ENCODE results near the gene SUPT3H. TPM values are rescaled to one million over a fixed set of nuclear protein-coding genes. Genes with fewer than 3 reads are reported as not detected.
"Not testable (repeated sequence)": the region's sequence is repeated elsewhere in the genome, so short reads cannot be mapped to it uniquely, and the experiment has no call there.

SUPT3H gene
- total and polyA plus RNA-seq, 2 experiments from 2014 or later, result 12.4 to 19.4 TPM

DNA sequence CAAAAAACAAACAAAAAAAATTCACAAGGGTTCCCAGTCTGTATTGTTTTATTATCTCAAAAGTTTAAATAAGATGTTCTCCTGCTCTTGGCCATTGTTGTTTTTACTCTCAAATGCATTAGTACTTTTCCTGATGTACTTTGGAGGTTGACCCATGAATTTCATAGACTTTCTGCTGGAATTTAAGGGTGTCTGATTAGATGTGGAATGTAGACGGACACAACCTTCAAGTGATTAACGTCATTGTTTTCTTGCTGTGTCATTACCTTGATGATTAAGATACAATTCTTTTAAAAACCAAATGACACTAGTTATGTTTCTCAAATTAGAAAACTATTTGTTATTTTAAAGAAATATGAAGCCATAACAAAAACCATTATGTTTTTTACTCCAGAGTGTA, 471.0 kb downstream of the SUPT3H start:
- Histone ChIP-seq H3K9me3 (ENCODE audit: low read depth) (no peaks in the 10 kb centered on the region), H3K4me3 (no peak overlapping the region), H3K4me1 (ENCODE audit: low read depth) (no peaks in the 10 kb centered on the region), H3K27ac (no peak overlapping the region), H3K36me3 (no peaks in the 10 kb centered on the region), H3K27me3 (no peaks in the 10 kb centered on the region)
- TF ChIP-seq, protein P1, sequence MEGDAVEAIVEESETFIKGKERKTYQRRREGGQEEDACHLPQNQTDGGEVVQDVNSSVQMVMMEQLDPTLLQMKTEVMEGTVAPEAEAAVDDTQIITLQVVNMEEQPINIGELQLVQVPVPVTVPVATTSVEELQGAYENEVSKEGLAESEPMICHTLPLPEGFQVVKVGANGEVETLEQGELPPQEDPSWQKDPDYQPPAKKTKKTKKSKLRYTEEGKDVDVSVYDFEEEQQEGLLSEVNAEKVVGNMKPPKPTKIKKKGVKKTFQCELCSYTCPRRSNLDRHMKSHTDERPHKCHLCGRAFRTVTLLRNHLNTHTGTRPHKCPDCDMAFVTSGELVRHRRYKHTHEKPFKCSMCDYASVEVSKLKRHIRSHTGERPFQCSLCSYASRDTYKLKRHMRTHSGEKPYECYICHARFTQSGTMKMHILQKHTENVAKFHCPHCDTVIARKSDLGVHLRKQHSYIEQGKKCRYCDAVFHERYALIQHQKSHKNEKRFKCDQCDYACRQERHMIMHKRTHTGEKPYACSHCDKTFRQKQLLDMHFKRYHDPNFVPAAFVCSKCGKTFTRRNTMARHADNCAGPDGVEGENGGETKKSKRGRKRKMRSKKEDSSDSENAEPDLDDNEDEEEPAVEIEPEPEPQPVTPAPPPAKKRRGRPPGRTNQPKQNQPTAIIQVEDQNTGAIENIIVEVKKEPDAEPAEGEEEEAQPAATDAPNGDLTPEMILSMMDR (IDR thresholded peaks at IDR 0.05; ENCODE audit: low read depth, low read length), result no peak
- DNase-seq (ENCODE audit: low read depth in 1 of 2, low spot score in 1 of 2), result no peak

- not testable (repeated sequence) for H3K4me3 ChIP-seq
Measured at GRCh38 chr6:44900358-44900757, 477.4 kb downstream of the SUPT3H start.

GRCh38 chr6:44898296-44898930, 479.3 kb downstream of the SUPT3H start:
- H3K9me3 ChIP-seq (ENCODE audit: low read depth), result no peaks in the 10 kb centered on the region
- TF ChIP-seq, protein P1 (IDR thresholded peaks at IDR 0.05; ENCODE audit: low read depth, low read length), result no peak
- no peak overlapping the region for H3K27ac ChIP-seq
- H3K36me3 ChIP-seq, result no peaks in the 10 kb centered on the region
- peak in 1 of 2 donors; percentile 95 for DNase-seq (ENCODE audit: low read depth in 1 of 2, low spot score in 1 of 2)
- no peak overlapping the region for H3K4me3 ChIP-seq
- no peaks in the 10 kb centered on the region for H3K4me1 ChIP-seq (ENCODE audit: low read depth)
- no peaks in the 10 kb centered on the region for H3K27me3 ChIP-seq

More at GRCh38 chr6:44900358-44900757, 477.4 kb downstream of the SUPT3H start:
- not testable (repeated sequence) for DNase-seq (ENCODE audit: low read depth in 1 of 2, low spot score in 1 of 2); H3K27me3 ChIP-seq; H3K9me3 ChIP-seq (ENCODE audit: low read depth); H3K27ac ChIP-seq; H3K36me3 ChIP-seq; H3K4me1 ChIP-seq (ENCODE audit: low read depth)

DNA sequence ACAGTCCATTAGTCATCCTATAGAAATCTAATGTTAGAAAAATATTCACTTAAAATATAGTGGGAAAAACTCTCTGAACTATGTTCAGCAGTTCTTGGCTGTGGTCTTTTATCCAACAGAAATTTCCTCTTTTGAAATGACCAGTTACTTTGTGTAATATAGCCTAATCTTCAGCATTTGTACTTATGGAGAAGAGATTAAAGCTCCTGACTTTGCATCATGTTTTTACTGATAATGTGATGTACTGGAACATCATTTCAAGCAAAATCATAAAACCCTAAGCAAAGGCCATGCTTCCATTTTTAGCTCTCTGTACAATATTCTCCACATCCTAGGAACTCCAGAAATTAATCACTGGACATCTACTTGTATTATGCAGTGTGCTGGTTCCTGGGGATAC, 480.4 kb downstream of the SUPT3H start:
- Histone ChIP-seq H3K27me3 (no peaks in the 10 kb centered on the region), H3K4me3 (no peak overlapping the region), H3K36me3 (no peaks in the 10 kb centered on the region), H3K9me3 (ENCODE audit: low read depth) (no peaks in the 10 kb centered on the region), H3K4me1 (ENCODE audit: low read depth) (peaks cover 5% of the 10 kb centered on the region), H3K27ac (no peak overlapping the region)
- DNase-seq (ENCODE audit: low read depth in 1 of 2, low spot score in 1 of 2), result peak in 1 of 2 donors; percentile 77
- TF ChIP-seq, protein P1 (IDR thresholded peaks at IDR 0.05; ENCODE audit: low read depth, low read length), result no peak

DNA sequence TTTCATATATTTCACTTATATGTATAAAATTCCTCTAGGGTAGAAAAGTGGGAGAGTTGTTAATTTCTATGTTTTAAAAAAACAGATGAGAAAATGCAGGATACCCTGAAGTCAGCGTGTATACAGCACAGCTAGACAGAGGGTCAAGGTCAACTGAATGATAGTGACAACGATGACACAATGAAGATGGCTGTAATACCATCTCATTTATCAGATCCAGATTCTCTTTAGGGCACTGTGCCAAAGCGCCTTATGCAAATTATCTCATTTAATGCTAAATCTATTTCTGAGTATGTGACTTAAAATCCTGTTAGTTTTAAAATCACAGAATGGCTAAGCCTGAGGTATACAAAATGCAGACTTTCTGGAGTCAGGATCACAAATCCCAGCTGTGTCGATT, 481.0 kb downstream of the SUPT3H start:
- DNase-seq (ENCODE audit: low read depth in 1 of 2, low spot score in 1 of 2), result no peak
- H3K27me3 ChIP-seq, result no peaks in the 10 kb centered on the region
- no peaks in the 10 kb centered on the region for H3K36me3 ChIP-seq
- TF ChIP-seq, protein P1 (IDR thresholded peaks at IDR 0.05; ENCODE audit: low read depth, low read length), result no peak
- H3K4me3 ChIP-seq, result no peak overlapping the region
- H3K27ac ChIP-seq, result no peak overlapping the region
- H3K4me1 ChIP-seq (ENCODE audit: low read depth), result peaks cover 5% of the 10 kb centered on the region
- H3K9me3 ChIP-seq (ENCODE audit: low read depth), result no peaks in the 10 kb centered on the region

- Histone ChIP-seq H3K27me3 (no peaks in the 10 kb centered on the region), H3K4me3 (no peak overlapping the region), H3K4me1 (ENCODE audit: low read depth) (peaks cover 5% of the 10 kb centered on the region), H3K36me3 (no peaks in the 10 kb centered on the region), H3K27ac (no peak overlapping the region), H3K9me3 (ENCODE audit: low read depth) (no peaks in the 10 kb centered on the region)
- DNase-seq (ENCODE audit: low read depth in 1 of 2, low spot score in 1 of 2), result peak in 1 of 2 donors; percentile 11
- TF ChIP-seq, protein P1 (IDR thresholded peaks at IDR 0.05; ENCODE audit: low read depth, low read length), result no peak
Measured at GRCh38 chr6:44892579-44892978, 485.2 kb downstream of the SUPT3H start.

GRCh38 chr6:44879071-44879470, 498.7 kb downstream of the SUPT3H start:
- not testable (repeated sequence) for H3K27ac ChIP-seq; H3K9me3 ChIP-seq (ENCODE audit: low read depth); H3K4me1 ChIP-seq (ENCODE audit: low read depth); H3K36me3 ChIP-seq; DNase-seq (ENCODE audit: low read depth in 1 of 2, low spot score in 1 of 2); H3K4me3 ChIP-seq; H3K27me3 ChIP-seq

GRCh38 chr6:44876638-44877037, 501.1 kb downstream of the SUPT3H start:
- not testable (repeated sequence) for H3K27ac ChIP-seq; H3K4me3 ChIP-seq; H3K9me3 ChIP-seq (ENCODE audit: low read depth); H3K4me1 ChIP-seq (ENCODE audit: low read depth); H3K27me3 ChIP-seq; H3K36me3 ChIP-seq; DNase-seq (ENCODE audit: low read depth in 1 of 2, low spot score in 1 of 2)
